Pulmonary artery endothelial cell (primary cell): ENCODE data around the gene KCTD13. TPM values are rescaled to one million over a fixed set of nuclear protein-coding genes. Genes with fewer than 3 reads are reported as not detected.
"Not testable (repeated sequence)": the region's sequence is repeated elsewhere in the genome, so short reads cannot be mapped to it uniquely, and the experiment has no call there.

Experiments used
- DNase-seq: peaks from one replicate; pipeline ENCODE4 v3.0.0-alpha.2; 2011; ENCODE audit warnings: low read depth, low spot score
- total RNA-seq: library from RNA; depleted of rRNA; stranded (reverse); fragments of >200 nt; gene quantifications from 2 replicates; pipeline ENCODE4 v1.2.3, GENCODE V29; 2014

The KCTD13 gene
- total RNA-seq, 1 donor from 2014 or later = 4.4 TPM

DNA sequence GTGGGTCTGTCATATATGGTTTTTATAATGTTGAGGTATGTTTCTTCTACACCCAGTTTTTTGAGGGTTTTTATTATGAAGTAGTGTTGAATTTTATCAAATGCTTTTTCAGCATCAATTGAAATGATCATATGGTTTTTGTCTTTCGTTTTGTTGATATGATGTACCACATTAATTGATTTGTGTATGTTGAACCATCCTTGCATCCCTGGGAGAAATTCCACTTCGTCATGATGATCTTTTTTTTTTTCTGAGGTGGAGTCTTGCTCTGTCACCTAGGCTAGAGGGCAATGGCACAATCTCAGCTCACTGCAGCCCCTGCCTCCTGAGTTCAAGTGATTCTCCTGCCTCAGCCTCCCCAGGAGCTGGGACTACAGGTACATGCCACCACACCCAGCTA is 21.9 kb upstream of the KCTD13 start:
- DNase-seq = no peak

DNA sequence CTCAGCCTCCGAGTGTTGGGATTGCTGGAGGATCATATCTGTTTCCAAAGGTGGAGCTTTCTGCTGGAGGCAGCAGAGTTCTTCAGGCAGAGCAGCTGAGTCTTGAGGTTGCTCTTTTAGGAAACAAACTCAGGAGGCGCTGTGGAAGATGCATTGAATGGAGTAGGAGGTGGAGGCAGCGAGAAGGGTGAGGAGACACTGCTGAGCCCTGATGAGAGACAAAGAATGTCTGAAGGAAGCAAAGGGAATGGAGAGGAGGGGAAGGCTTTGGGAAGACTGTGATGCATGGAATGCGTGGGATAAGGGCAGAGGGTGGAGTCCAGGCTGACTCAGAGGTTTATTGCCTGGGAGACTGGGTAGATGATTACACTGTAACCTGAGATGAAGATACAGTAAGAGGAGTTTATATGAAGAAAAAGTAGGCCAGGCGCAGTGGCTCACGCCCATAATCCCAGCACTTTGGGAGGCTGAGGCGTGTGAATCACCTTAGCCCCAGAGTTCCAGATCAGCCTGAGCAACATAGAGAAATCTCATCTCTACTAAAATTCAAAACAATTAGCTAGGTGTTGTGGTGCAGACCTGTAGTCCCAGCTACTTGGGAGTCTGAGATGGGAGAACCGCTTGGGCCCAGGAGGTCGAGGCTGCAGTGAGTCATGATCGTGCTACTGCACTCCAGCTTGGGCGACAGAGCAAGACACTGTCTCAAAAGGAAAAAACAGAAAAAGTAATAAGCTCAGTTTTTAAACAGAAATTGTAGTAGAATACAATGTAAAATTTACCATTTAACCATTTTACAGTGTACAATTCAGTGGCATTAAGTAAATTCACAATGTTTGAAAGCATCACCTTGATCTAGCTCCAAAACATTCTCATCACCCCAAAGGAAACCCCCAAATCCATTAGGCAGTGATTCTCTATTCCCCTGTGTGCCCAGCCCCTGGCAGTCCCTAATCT is 18.1 kb upstream of the KCTD13 start:
- DNase-seq = no peak

DNA sequence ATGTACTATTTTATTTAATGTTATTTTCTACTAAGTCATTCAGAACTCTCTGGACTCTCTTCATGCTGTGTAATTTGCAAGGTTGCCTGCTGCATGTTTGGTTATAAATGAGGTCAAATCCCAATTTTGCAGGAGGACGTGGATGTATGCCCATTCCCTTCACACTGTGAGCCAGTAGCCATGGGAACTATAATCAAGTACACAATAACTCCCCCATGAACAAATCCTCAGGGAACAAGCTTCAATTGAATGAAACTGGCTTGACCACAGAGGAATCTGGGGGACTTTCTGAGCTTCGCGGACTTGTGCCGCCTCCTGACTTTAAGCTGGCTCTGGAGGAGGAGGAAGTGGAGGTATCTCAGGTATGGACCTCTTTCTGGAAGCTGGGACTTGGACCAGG is 14.6 kb upstream of the KCTD13 start:
- no peak for DNase-seq

DNA sequence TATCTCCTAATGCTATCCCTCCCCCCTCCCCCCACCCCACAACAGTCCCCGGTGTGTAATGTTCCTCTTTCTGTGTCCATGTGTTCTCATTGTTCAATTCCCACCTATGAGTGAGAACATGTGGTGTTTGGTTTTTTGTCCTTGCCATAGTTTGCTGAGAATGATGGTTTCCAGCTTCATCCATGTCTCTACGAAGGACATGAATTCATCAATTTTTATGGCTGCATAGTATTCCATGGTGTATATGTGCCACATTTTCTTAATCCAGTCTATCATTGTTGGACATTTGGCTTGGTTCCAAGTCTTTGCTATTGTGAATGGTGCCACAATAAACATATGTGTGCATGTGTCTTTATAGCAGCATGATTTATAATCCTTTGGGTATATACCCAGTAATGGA is 5.7 kb upstream of the KCTD13 start:
- not testable (repeated sequence) for DNase-seq

DNA sequence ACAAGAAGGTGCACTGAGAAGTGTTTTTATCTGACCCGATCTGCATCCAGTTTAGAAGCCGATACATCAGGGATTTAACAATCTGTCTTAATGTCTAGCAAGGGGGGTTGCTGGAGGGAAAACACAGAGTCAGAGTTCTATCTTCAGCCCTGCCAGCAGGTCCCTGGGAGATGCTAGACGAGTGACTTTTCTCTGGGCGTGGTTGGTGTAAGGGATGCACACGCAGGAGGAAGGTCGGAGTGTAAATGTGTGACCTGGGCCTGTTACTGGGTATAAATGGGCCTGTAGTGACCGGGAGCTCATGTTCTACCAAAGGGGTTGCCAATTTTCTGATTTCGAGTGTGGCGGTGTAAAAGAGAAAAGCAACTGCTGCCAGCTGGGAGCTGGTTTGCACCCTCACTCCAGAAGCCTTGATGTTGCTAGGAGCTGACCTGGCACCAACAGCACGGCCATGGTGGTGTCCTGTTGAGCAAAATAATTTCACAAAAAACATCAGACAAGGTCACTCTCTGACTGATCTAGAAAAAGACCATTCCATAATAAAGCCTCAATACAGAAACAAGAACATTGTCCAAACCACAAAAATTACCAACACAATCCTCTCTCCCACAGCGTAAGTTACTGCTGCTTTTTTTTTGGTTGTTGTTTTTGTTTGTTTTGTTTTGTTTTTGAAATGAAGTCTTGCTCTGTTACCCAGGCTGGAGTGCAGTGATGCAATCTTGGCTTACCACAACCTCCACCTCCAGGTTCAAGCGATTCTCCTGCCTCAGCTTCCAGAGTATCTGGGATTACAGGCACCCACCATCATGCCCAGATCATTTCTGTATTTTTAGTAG is 1.3 kb upstream of the KCTD13 start:
- DNase-seq = no peak

DNA sequence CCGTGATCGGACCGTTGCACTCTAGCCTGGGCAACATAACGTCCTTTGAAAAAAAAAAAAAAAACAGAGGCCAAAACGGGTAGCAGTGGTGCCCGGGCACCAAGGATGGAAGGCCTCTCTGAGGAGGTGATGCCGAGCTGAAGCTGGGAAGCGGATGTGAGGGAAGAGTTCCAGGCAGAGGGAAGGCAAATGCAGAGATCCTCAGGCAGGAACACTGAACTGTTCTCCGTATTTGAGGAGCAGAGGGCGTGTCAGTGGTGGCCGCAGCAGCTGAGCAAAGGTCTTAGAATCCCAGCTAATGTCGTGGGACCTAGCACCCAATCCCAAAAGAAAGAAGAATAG is 656 bp upstream of the KCTD13 start:
- DNase-seq = no peak

DNA sequence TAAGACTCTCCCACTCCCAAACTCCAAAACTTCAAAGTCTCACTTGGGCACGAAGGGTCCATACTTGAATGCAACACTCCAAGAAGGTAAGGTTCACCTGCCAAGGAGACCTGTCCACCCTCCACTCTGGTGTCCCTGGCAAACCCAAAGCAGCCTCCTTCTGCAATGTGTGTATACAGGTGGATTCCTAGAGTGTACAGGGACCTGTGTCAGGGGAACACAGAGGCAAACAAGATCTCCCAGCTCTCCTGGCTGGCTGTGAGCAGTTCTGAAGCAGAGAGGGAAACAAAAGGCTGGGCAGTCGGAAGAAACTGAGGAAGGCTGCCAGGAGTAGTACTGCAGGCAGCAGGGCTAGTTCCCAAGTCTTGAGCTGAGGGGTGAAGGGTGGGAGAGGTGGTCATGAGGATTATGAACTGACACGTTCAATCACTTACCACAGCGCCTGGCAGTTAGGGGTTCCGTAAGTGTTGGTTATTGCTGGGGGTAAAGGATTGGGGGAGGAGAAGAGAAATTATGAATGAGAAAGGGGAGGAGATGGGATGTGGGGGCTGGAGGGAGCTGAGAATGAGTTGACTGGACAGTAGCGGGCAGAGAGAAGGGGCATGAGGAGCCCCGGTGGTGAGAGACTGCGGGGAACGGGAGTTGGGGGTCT is 795 bp downstream of the KCTD13 start:
- DNase-seq = no peak

DNA sequence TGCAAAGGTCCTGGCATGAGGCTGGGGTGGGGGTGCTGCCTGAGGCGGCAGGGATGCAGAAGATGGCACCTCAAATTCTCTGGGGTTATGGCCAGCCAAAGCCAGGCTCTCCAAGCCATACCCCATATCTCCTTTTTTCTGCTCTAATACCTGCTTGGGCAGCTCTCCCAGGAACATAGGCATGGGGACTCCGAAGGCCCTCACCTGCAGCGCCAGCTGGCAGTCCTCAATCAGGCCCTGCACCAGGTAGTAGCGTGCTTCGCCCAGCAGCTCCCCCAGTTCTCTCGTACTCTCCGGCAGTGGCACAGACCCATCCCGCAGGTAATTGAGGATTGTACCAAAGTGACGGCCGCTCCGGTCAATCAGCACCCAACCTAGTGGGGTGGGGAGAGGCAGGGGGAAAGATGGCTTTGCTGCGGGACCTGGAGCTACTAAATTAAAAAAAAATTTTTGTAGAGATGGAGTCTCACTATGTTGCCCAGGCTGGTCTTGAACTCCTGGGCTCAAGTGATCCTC is 3.0 kb downstream of the KCTD13 start:
- DNase-seq = no peak

DNA sequence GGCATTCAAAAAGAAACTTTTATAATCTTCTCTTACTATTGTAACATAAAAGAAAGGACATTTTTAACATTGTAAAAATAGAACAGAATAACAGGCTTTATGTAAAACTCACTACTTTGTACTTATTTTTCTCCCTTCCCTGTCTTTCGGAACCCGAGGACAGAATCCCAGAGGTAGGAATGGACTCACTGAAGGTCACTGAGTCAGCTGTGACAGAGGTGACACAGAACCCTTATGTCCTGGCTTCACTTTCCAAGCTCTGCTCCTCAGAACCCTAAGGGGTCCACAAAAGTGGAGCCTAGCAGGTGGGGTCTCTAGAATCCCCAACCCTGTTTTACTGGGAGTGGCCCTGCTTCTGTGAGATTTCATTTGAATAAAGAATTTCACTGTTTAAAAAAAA is 3.7 kb downstream of the KCTD13 start:
- DNase-seq = no peak

DNA sequence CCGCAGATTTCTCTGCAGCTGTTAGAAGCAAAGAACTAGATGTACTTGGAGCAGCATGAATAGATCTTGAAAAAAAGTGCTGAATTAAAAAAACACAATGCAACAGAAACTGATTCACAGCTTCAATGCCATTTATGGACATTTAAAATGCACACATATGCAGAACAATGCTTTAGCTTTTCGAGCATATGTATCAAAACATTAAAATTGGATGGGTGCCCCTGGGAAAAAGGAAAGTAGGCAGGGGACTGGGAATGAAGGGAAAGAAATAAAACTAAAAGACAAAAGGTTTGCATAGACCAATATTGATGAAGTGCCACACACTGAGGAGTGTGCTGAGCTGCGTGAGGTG is 5.0 kb downstream of the KCTD13 start:
- no peak for DNase-seq

DNA sequence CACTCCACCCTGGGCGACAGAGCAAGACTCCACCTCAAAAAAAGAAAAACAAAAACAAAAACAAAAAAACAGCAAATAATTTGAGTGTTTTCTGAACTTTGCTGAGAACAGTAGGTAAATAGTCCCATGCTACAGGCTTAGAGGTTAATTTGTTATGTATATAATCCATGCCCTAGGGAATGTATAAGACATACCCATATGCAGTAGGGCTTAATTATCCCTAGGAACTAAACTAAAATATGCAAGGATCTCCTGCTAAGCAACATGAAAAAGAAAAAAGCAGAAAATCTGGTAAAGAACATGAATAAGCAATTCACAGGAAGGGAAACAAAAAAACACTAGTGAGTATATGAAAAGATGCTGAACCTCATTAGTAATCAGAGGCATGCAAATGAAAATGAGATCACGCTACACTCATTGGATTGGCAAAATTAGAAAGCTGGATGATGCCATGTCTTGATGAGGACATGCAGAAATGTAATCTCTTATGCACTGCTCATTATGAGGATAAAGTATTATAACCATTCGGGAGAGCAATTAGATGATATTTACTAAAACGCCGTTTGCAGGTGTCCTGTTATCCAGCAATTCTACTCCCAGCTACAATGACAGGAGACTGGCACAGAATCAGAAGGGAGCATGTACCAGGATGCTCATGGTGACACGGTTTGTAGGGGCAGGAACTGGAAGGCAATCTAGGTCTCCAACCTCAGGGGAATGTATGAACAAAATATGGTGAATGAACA is 5.6 kb downstream of the KCTD13 start:
- DNase-seq = no peak

DNA sequence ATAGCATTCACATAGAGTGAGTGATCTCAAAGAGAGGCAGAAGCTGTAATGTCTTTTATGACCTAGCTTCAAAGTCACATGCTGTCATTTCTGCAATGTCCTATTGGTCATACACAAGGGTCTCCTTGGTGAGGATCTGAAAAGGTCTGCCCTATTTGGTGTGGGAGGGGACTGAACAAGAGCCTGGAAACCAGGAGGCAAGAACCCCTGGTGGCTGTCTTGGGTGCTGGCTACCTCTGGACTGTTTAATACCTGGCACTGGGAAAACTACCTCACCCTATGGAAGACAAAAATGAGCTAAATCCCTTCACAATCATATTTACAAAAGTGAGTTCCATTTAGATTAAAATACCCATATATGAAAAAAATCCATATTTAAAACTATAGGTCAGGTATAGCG is 9.0 kb downstream of the KCTD13 start:
- no peak for DNase-seq

DNA sequence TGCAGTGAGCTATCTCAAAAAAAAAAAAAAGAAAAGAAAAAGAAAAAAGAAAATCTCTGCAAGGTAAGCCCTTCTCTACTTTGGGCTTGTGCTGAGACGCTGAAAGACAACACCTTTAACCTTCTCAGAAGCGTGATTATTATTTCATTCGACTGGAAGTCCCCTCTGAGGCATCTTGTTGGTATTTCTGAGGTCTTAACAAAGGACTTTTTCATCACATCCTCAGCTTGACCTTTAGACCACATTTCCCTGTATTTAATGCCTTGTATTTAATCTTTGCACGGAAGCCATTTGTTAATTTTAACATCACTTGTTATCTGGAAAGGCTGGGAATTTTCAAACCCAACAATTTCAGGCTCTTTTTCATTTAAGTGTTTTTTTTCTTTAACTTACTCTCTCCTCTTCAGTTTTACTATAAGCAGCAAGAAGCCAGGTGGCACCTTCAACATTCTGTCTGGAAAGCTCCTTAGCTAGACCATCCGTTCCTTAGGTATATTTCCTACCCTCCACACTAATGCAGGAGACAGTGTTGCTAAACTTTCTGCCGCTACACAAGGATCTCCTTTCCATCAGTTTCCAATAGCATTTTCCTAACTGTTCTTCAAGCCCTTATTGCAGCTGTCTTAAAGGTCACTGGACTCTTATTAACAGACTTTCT is 10.3 kb downstream of the KCTD13 start:
- peak; percentile 55 for DNase-seq

DNA sequence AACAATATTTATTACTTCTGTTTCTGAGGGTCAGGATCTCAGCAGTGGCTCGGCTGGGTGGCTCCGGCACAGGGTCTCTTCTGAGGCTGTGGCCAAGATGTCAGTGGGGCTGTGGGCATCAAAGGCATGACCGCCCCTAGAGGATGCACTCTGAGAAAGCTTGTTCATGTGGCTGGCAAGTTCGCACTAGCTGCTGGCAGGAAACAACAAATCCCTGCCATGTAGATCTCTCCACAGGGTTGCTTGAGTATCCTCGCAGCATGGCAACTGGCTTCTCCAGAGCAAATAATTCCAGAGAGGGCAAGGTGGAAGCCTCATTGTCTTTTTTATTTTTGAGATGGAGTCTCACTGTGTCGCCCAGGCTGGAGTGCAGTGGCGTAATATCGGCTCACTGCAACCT is 12.5 kb downstream of the KCTD13 start:
- no peak for DNase-seq

DNA sequence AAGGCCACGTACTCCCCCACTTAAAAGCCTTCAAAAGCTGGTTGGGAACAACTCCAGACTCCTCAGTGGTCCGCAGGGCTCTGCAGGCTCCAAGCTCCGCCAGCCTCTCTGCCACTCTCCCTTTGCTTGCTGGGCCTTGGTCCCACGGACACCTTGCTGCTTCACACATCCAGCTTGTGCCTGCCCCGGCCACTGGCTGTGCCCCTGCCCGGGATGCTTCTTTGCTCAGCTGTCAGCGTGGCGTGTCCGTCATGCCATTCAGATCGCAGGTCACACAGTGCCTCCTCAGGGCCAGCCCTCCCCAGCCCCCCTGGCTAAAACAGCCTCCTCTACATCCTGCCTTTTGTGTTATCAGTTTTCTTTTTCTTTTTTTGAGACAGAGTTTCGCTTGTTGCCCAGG is 13.9 kb downstream of the KCTD13 start:
- no peak for DNase-seq

DNA sequence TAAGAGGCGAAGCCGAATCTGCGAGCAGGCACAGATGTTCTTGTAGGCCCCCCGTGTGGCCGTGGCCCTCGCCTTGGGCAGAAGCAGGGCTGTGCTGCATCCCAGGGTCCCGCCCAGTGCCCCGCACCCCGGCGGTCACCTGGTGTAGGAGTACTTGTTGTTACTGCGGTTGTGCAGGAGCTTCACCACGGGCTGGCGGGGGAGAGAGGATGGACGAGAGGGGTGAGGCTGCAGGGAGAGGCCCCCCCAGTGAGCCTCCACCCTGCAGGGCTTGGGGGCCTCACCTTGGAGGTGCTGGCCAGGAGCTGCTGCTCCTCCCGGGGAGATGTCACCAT is 14.4 kb downstream of the KCTD13 start:
- DNase-seq = no peak

DNA sequence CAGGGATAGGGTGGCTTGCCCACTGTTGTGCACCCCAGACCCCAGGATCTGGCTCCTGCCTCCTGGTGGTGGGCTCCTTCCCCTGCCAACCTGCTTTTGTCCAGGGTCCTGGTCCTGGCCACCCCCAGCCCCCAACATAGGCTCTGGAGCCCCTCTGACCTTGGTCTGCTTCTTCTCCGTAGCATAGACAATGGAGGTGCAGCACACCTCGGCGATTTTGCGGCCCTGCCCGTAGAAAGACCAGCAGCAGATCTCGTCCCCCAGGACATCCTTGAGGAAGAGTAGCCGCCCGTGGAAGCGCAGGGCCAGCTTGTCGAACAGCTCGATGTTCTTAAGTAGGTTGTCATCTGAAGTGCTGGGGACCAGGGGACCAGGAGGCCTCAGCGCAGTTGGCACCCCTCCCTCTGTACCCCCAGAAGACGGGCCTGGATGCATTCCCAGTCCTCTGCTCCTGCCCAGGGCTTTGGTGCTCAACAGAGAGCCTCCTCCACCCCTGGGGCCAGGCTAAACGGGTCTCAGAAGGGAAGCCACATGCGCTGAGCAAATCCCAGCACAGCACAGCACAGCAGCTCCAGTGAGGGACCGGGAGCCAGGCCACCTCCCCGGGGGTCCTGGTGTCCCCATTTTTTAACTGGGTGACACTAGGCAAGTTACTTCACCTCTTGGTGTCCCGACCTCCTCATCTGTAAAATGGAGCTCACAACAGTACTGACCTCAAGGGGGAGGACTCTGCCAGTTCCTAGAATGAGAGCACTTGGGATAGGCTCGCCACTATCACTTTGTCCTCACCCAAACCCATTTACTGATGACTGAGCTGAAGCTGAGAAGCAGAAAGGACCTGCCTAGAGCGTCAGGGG is 15.0 kb downstream of the KCTD13 start:
- DNase-seq = no peak

DNA sequence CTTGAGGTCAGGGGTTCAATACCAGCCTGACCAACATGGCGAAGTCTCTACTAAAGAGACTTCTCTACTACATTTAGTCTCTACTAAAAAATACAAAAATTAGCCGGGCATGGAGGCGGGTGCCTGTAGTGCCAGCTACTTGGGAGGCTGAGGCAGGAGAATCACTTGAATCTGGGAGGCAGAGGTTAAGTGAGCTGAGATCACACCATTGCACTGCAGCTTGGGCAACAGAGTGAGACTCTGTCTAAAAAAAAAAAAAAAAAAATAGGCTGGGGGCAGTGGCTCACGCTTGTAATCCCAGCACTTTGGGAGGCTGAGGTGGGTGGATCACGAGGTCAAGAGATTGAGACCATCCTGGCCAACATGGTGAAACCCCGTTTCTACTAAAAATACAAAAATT is 16.2 kb downstream of the KCTD13 start:
- not testable (repeated sequence) for DNase-seq

DNA sequence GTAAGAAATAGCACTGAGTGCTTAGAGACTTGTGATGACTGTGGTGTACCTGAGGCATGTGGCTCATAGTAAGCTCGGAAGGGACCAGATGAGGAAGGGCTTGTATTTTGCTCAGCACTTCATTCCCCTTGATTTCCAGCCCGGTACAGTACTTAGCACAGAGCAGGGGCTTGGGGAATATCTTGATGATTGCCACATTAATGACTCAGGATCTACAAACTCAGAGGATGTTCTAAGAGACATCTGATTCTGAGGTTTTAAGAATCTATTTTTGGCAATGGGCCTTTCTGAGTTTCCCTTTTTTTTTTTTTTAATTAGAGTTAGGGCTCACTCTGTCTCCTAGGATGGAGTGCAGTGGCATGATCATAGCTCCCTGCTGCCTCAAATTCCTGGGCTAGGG is 16.6 kb downstream of the KCTD13 start:
- no peak for DNase-seq

DNA sequence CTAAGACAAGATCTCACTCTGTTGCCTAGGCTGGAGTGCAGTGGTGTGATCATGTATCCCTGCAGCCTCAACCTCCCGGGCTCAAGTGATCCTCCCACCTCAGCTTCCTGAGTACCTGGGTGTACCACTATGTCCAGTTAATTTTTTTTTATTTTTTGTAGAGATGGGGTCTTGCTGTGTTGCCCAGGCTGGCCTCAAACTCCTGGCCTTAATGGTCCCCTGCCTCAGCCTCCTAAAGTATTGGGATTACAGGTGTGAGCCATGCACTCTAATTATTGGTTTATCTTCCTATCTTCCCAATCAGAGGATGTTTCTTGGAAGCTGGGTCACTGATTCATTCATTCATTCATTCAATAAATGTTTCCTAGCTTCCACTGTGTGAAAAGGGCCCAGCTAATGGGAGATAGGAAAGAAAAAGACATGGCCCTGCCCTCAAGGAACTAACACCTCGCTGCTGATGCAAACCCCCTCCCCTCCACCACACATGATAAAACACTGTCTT is 17.3 kb downstream of the KCTD13 start:
- DNase-seq = no peak
